Measurements from ENCODE around the gene RAD51B. TPM values are rescaled to one million over a fixed set of nuclear protein-coding genes. Genes with fewer than 3 reads are reported as not detected.

Gene RAD51B
- total RNA-seq, 1 experiment from 2014 or later, result 13.3 TPM

GRCh38 chr14:68710776-68711175, 891.2 kb downstream of the RAD51B start:
- H3K9me3 ChIP-seq (replicated peaks), result no peaks in the 10 kb centered on the region
- H3K36me3 ChIP-seq, result no peaks in the 10 kb centered on the region
- H3K4me3 ChIP-seq, result no peak overlapping the region
- DNase-seq, result no peak
- no peaks in the 10 kb centered on the region for H3K27me3 ChIP-seq
- no peak overlapping the region for H3K27ac ChIP-seq
- H3K4me1 ChIP-seq, result peaks cover 16% of the 10 kb centered on the region

- Histone ChIP-seq H3K4me3 (no peak overlapping the region), H3K27me3 (no peaks in the 10 kb centered on the region), H3K36me3 (no peaks in the 10 kb centered on the region), H3K27ac (no peak overlapping the region), H3K4me1 (peaks cover 8% of the 10 kb centered on the region), H3K9me3 (replicated peaks) (no peaks in the 10 kb centered on the region)
- no peak for DNase-seq
These were observed 892.2 kb downstream of the RAD51B start for GRCh38 chr14:68711561-68712309.

GRCh38 chr14:68712703-68713370, 893.3 kb downstream of the RAD51B start:
- Histone ChIP-seq H3K9me3 (replicated peaks) (no peaks in the 10 kb centered on the region), H3K36me3 (no peaks in the 10 kb centered on the region), H3K4me1 (peaks cover 8% of the 10 kb centered on the region), H3K4me3 (no peak overlapping the region), H3K27ac (no peak overlapping the region), H3K27me3 (no peaks in the 10 kb centered on the region)
- no peak for DNase-seq

- H3K36me3 ChIP-seq, result no peaks in the 10 kb centered on the region
- H3K4me1 ChIP-seq, result peaks cover 8% of the 10 kb centered on the region
- no peak overlapping the region for H3K27ac ChIP-seq
- no peak overlapping the region for H3K4me3 ChIP-seq
- H3K9me3 ChIP-seq (replicated peaks), result no peaks in the 10 kb centered on the region
- DNase-seq, result no peak
- H3K27me3 ChIP-seq, result no peaks in the 10 kb centered on the region
These were observed 894.2 kb downstream of the RAD51B start for GRCh38 chr14:68713782-68714181.

- Histone ChIP-seq H3K4me3 (no peak overlapping the region), H3K9me3 (replicated peaks) (no peaks in the 10 kb centered on the region; the same call in 1 of the 2 replicates), H3K36me3 (no peaks in the 10 kb centered on the region), H3K4me1 (peaks cover 8% of the 10 kb centered on the region), H3K27me3 (no peaks in the 10 kb centered on the region), H3K27ac (peak overlapping the region; percentile 33)
- DNase-seq, result peak; percentile 72 to 88
These were observed 895.7 kb downstream of the RAD51B start for GRCh38 chr14:68714991-68715924.

GRCh38 chr14:68716698-68717097, 897.1 kb downstream of the RAD51B start:
- Histone ChIP-seq H3K4me1 (peaks cover 8% of the 10 kb centered on the region), H3K27ac (no peak overlapping the region), H3K27me3 (no peaks in the 10 kb centered on the region), H3K36me3 (no peaks in the 10 kb centered on the region), H3K9me3 (replicated peaks) (no peaks in the 10 kb centered on the region; the same call in 1 of the 2 replicates), H3K4me3 (no peak overlapping the region)
- peak in 1 of 2 experiments; percentile 25 for DNase-seq

GRCh38 chr14:68718023-68718990, 898.7 kb downstream of the RAD51B start:
- no peaks in the 10 kb centered on the region for H3K36me3 ChIP-seq
- peaks cover 8% of the 10 kb centered on the region for H3K4me1 ChIP-seq
- no peak overlapping the region for H3K27ac ChIP-seq
- H3K9me3 ChIP-seq (replicated peaks), result no peaks in the 10 kb centered on the region; the same call in 1 of the 2 replicates
- no peaks in the 10 kb centered on the region for H3K27me3 ChIP-seq
- DNase-seq, result peak in 1 of 2 experiments; percentile 30
- no peak overlapping the region for H3K4me3 ChIP-seq

- Histone ChIP-seq H3K9me3 (replicated peaks) (no peaks in the 10 kb centered on the region; the same call in 1 of the 2 replicates), H3K27me3 (no peaks in the 10 kb centered on the region), H3K4me3 (no peak overlapping the region), H3K27ac (no peak overlapping the region), H3K4me1 (peaks cover 5% of the 10 kb centered on the region), H3K36me3 (no peaks in the 10 kb centered on the region)
- DNase-seq, result no peak
These were observed 900.2 kb downstream of the RAD51B start for GRCh38 chr14:68719634-68720384.

GRCh38 chr14:68722186-68722585, 902.6 kb downstream of the RAD51B start:
- Histone ChIP-seq H3K9me3 (replicated peaks) (no peaks in the 10 kb centered on the region; the same call in 1 of the 2 replicates), H3K36me3 (no peaks in the 10 kb centered on the region), H3K4me1 (no peaks in the 10 kb centered on the region)

GRCh38 chr14:68722968-68723566, 903.5 kb downstream of the RAD51B start:
- DNase-seq, result no peak
- H3K4me3 ChIP-seq, result no peak overlapping the region
- no peak overlapping the region for H3K27ac ChIP-seq

More at GRCh38 chr14:68722186-68722585, 902.6 kb downstream of the RAD51B start:
- Histone ChIP-seq H3K27ac (no peak overlapping the region), H3K4me3 (no peak overlapping the region), H3K27me3 (no peaks in the 10 kb centered on the region)
- no peak for DNase-seq

GRCh38 chr14:68723808-68724268, 904.3 kb downstream of the RAD51B start:
- DNase-seq, result no peak
- no peaks in the 10 kb centered on the region for H3K36me3 ChIP-seq
- no peak overlapping the region for H3K27ac ChIP-seq
- H3K9me3 ChIP-seq (replicated peaks), result no peaks in the 10 kb centered on the region; the same call in 1 of the 2 replicates
- no peak overlapping the region for H3K4me3 ChIP-seq
- no peaks in the 10 kb centered on the region for H3K27me3 ChIP-seq
- peaks cover 5% of the 10 kb centered on the region for H3K4me1 ChIP-seq

More at GRCh38 chr14:68722968-68723566, 903.5 kb downstream of the RAD51B start:
- no peaks in the 10 kb centered on the region; the same call in 1 of the 2 replicates for H3K9me3 ChIP-seq (replicated peaks)
- peaks cover 5% of the 10 kb centered on the region for H3K4me1 ChIP-seq
- no peaks in the 10 kb centered on the region for H3K36me3 ChIP-seq
- no peaks in the 10 kb centered on the region for H3K27me3 ChIP-seq

- Histone ChIP-seq H3K4me1 (peaks cover 5% of the 10 kb centered on the region), H3K27ac (no peak overlapping the region), H3K36me3 (no peaks in the 10 kb centered on the region), H3K9me3 (replicated peaks) (no peaks in the 10 kb centered on the region; the same call in 1 of the 2 replicates), H3K27me3 (no peaks in the 10 kb centered on the region), H3K4me3 (no peak overlapping the region)
- DNase-seq, result no peak
These were observed 905.3 kb downstream of the RAD51B start for GRCh38 chr14:68724914-68725313.

All from SJCRH30 (cell line).